ENCODE results near the gene DCAF8L2. TPM values are rescaled to one million over a fixed set of nuclear protein-coding genes. Genes with fewer than 3 reads are reported as not detected.

Gene DCAF8L2
- total and polyA plus RNA-seq, 9 of the 15 experiments (the other 6 are each of a cell fraction or from before 2014, with no cell fraction given): not detected

DNA sequence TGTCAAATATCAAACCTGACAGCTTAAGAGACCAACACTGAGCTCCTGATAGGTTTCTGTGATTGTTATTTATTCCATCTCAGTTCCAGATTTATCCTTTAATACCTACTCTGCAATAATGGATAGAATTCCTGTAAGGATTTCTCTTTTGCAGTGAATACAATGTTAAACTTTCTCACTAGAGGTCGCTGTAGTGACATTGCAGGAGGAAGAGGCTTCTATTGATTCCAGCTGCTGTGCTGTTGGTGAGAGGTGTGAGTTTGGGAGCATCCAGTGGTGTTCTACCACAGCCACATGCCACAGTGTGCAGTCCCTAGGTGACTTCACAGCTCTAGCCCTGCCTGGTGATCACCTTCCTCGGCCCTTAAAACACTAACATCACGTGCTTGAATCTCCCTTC lies 34.6 kb upstream of the DCAF8L2 start:
- FAIRE-seq (no peak), DNase-seq (ENCODE audit: extremely low read depth in 1 of 4, low spot score in 3 of 4) (peak in 1 of 4 experiments; percentile 1), ATAC-seq (no peak)
- no peak overlapping the region for H3K4me2 ChIP-seq (ENCODE audit: insufficient read depth, low read length)
- in situ Hi-C loops (cut with MboI): no loop called here
- H3K9me3 ChIP-seq (replicated peaks; ENCODE audit: control insufficient read depth, insufficient read depth, low read depth, low read length): no peaks in the 10 kb centered on the region
- H3K4me3 ChIP-seq: no peak overlapping the region
- no peak for TF ChIP-seq SIX5 (IDR thresholded peaks at IDR 0.05; ENCODE audit: borderline replicate concordance in 1 of 2, insufficient read depth in 1 of 2, low read depth in 1 of 2, low read length in 2 of 2)
- TF ChIP-seq RAD21 (CRISPR knock-in tag; conservative IDR thresholded peaks at IDR 0.05 in 1 of 2, IDR thresholded peaks at IDR 0.05 in 1 of 2): peak in 1 of 2 experiments; percentile 61; a peak in 2 of 4 replicates
- no peaks in the 10 kb centered on the region for H3K79me2 ChIP-seq (ENCODE audit: control insufficient read depth, insufficient read depth, low read length)
- H3K9me1 ChIP-seq (ENCODE audit: control insufficient read depth, insufficient read depth, low read length): no peaks in the 10 kb centered on the region
- no peak overlapping the region for H3K9ac ChIP-seq (ENCODE audit: insufficient read depth in 1 of 2, low read depth in 2 of 2, low read length in 2 of 2)
- no peaks in the 10 kb centered on the region for H3K27me3 ChIP-seq (ENCODE audit: control insufficient read depth in 2 of 2, insufficient read depth in 2 of 2, low read length in 2 of 2)
- ChIA-PET CTCF (ENCODE audit: low intra/inter-chr PET ratio) (no interaction called here), POLR2A (no interaction called here)
- no peak overlapping the region for H3K27ac ChIP-seq (ENCODE audit: extremely low read depth, low read depth, low read length)
- no peaks in the 10 kb centered on the region for H4K20me1 ChIP-seq (replicated peaks; ENCODE audit: control insufficient read depth, insufficient read depth, low read length)
- intact Hi-C loops (cut with micrococcal nuclease): no loop called here
- 3% methylated on average over 3 of the region's 3 CpGs for WGBS (ENCODE audit: insufficient coverage, low coverage, missing lambda C conversion rate)
- H3K4me1 ChIP-seq (replicated peaks in 1 of 2; ENCODE audit: control insufficient read depth in 2 of 2, insufficient read depth in 2 of 2, low read length in 2 of 2): no peaks in the 10 kb centered on the region
- H3K36me3 ChIP-seq (ENCODE audit: control insufficient read depth, insufficient read depth, low read length): no peaks in the 10 kb centered on the region
- BruUV-seq (replicated peaks): no TSS peak
- no peak overlapping the region for H2AFZ ChIP-seq (ENCODE audit: low read depth, low read length)

DNA sequence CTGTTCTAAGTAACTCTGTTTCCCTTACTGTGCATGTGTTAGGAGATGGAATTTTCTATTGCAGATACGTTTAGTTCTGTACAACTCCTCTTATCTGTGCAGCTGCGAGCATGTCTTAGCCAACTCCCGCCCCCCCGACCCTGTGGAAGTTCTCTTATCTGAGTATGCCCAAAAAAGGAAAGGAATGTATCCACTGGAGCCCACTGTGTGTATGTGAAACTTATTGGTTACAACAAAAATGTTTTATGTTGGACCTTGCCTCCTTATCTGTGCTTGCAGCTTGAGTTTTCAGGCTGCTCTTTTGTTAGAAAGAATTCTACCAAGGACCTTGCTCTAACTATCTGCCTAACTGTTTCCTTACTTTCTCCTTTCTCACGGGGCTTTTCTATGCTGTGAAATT lies 24.2 kb upstream of the DCAF8L2 start:
- Histone ChIP-seq H2AFZ (ENCODE audit: low read depth, low read length) (no peak overlapping the region), H3K4me1 (replicated peaks in 1 of 2; ENCODE audit: control insufficient read depth in 2 of 2, insufficient read depth in 2 of 2, low read length in 2 of 2) (no peaks in the 10 kb centered on the region), H3K4me2 (ENCODE audit: insufficient read depth, low read length) (no peak overlapping the region), H3K36me3 (ENCODE audit: control insufficient read depth, insufficient read depth, low read length) (no peaks in the 10 kb centered on the region), H3K79me2 (ENCODE audit: control insufficient read depth, insufficient read depth, low read length) (no peaks in the 10 kb centered on the region), H3K4me3 (no peak overlapping the region), H3K27me3 (ENCODE audit: control insufficient read depth in 2 of 2, insufficient read depth in 2 of 2, low read length in 2 of 2) (no peaks in the 10 kb centered on the region), H3K9me3 (replicated peaks; ENCODE audit: control insufficient read depth, insufficient read depth, low read depth, low read length) (no peaks in the 10 kb centered on the region), H4K20me1 (replicated peaks; ENCODE audit: control insufficient read depth, insufficient read depth, low read length) (no peaks in the 10 kb centered on the region), H3K9me1 (ENCODE audit: control insufficient read depth, insufficient read depth, low read length) (no peaks in the 10 kb centered on the region), H3K27ac (ENCODE audit: extremely low read depth, low read depth, low read length) (no peak overlapping the region), H3K9ac (ENCODE audit: insufficient read depth in 1 of 2, low read depth in 2 of 2, low read length in 2 of 2) (no peak overlapping the region)
- FAIRE-seq (no peak), ATAC-seq (no peak), DNase-seq (ENCODE audit: extremely low read depth in 1 of 4, low spot score in 3 of 4) (peak in 2 of 4 experiments; percentile 4 to 51)
- in situ Hi-C loops (cut with MboI): no loop called here
- ChIA-PET POLR2A (interaction anchor here (0.7 kb wide), 1 partner anchor 52 kb away, joined by 3 read pairs; no protein-coding TSS in a partner anchor), CTCF (ENCODE audit: low intra/inter-chr PET ratio) (no interaction called here)
- no TSS peak for BruUV-seq (replicated peaks)
- intact Hi-C loops (cut with micrococcal nuclease): no loop called here
- TF ChIP-seq ZBTB8A (IDR thresholded peaks at IDR 0.05; ENCODE audit: partially characterized antibody) (no peak), NFXL1 (CRISPR knock-in tag; IDR thresholded peaks at IDR 0.05) (no peak), TCFL5 (CRISPR knock-in tag; conservative IDR thresholded peaks at IDR 0.05) (no peak), ZKSCAN8 (CRISPR knock-in tag; IDR thresholded peaks at IDR 0.05) (peak; percentile 86), SRF (CRISPR knock-in tag; IDR thresholded peaks at IDR 0.05) (peak; percentile 63 to 68; a peak in 2 of 4 replicates)
- TF ChIP-seq, protein P1, sequence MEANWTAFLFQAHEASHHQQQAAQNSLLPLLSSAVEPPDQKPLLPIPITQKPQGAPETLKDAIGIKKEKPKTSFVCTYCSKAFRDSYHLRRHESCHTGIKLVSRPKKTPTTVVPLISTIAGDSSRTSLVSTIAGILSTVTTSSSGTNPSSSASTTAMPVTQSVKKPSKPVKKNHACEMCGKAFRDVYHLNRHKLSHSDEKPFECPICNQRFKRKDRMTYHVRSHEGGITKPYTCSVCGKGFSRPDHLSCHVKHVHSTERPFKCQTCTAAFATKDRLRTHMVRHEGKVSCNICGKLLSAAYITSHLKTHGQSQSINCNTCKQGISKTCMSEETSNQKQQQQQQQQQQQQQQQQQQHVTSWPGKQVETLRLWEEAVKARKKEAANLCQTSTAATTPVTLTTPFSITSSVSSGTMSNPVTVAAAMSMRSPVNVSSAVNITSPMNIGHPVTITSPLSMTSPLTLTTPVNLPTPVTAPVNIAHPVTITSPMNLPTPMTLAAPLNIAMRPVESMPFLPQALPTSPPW (CRISPR knock-in tag; IDR thresholded peaks at IDR 0.05): peak; percentile 47
- 0% methylated on average over 3 of the region's 5 CpGs for WGBS (ENCODE audit: insufficient coverage, low coverage, missing lambda C conversion rate)

Measured in K562 (cell line).